GM12878 (cell line): ENCODE results near the gene S100A2. TPM values are rescaled to one million over a fixed set of nuclear protein-coding genes. Genes with fewer than 3 reads are reported as not detected.

Experiments
- BRCA1 ChIP-seq: IDR thresholded peaks from 2 replicates; pipeline ENCODE4 v1.6.1; 2011; ENCODE audit warnings: low read depth, low read length, improper control_type of control experiment
- CHD4 ChIP-seq: fragments of 200-600 bp; sonication (generic); IDR thresholded peaks from 2 replicates; pipeline ENCODE4 v1.6.1; 2016; ENCODE audit warnings: mild to moderate bottlenecking
- CTCF ChIP-seq, 3 experiments: IDR thresholded peaks in 2 of 3; conservative IDR thresholded peaks in 1 of 3; 2 replicates each; pipeline ENCODE4 v1.5.1; 2011; ENCODE audit warnings: low read depth in 3 of 3, low read length in 3 of 3, mild to moderate bottlenecking in 3 of 3, control low read depth in 2 of 3, moderate library complexity in 2 of 3, inconsistent platforms in 1 of 3, mixed read lengths in 1 of 3; ENCODE audit not compliant: control insufficient read depth in 2 of 3, insufficient read depth in 1 of 3; ENCODE audit errors: extremely low read depth in 1 of 3
- E4F1 ChIP-seq: fragments of 450-650 bp; IDR thresholded peaks from 2 replicates; pipeline ENCODE4 v1.6.1; 2018; ENCODE audit warnings: borderline replicate concordance, mild to moderate bottlenecking; ENCODE audit not compliant: partially characterized antibody
- HCFC1 ChIP-seq: fragments of 150-350 bp; IDR thresholded peaks from 2 replicates; pipeline ENCODE4 v1.6.1; 2014; ENCODE audit warnings: low read length
- HDGF ChIP-seq: fragments of 450-650 bp; IDR thresholded peaks from 2 replicates; pipeline ENCODE4 v1.6.1; 2016; ENCODE audit warnings: antibody characterized with exemption
- MAX ChIP-seq: IDR thresholded peaks from 2 replicates; pipeline ENCODE4 v1.6.1; 2012; ENCODE audit warnings: low read depth, low read length, improper control_type of control experiment
- STAT1 ChIP-seq: fragments of 450-650 bp; conservative IDR thresholded peaks from 2 replicates; pipeline ENCODE4 v1.6.1; 2014; ENCODE audit warnings: antibody characterized with exemption, mild to moderate bottlenecking
- SUPT20H ChIP-seq: IDR thresholded peaks from 2 replicates; pipeline ENCODE4 v1.6.1; 2011; ENCODE audit warnings: low read depth, mild to moderate bottlenecking, low read length, moderate library complexity, borderline replicate concordance; ENCODE audit not compliant: control insufficient read depth
- ZNF384 ChIP-seq: IDR thresholded peaks from 2 replicates; pipeline ENCODE4 v1.6.1; 2012; ENCODE audit warnings: low read depth, mild to moderate bottlenecking, low read length, improper control_type of control experiment, borderline replicate concordance
- polyA plus RNA-seq, 11 experiments: library from polyadenylated mRNA; depleted of rRNA in 4 of 11; unstranded in 6 of 11; stranded (reverse) in 5 of 11; fragments of >200 nt; fragmentation: Nextera tagmentation in 4 of 11; fragmentation: Illumina TruSeq in 1 of 11; extraction: Ambion mirVana in 4 of 11; extraction: Trizol in 1 of 11; gene quantifications; 1 replicate in 1 of 11; 2 replicates in 10 of 11; pipeline versions ENCODE4 v1.2.1 to v1.2.3, GENCODE V29; 2011 to 2016; ENCODE audit warnings: inconsistent platforms in 2 of 11, missing spikeins in 2 of 11, low read depth in 1 of 11
- total RNA-seq, 4 experiments: library from RNA; depleted of rRNA in 3 of 4; stranded (reverse); fragments of >200 nt in 3 of 4; fragmentation: Illumina TruSeq in 1 of 4; extraction: Trizol in 1 of 4; gene quantifications; 2 replicates each; pipeline versions ENCODE4 v1.2.1 to v1.2.3, GENCODE V29; 2013 to 2021

Gene S100A2
- total and polyA plus RNA-seq, 10 of the 15 experiments (the other 5 are each of a cell fraction or from before 2014, with no cell fraction given): 0.11 to 1.5 (median 0.59) TPM; not detected in 2

- TF ChIP-seq CTCF (IDR thresholded peaks at IDR 0.05 in 2 of 3, conservative IDR thresholded peaks at IDR 0.05 in 1 of 3; ENCODE audit: control insufficient read depth in 2 of 3, extremely low read depth in 1 of 3, insufficient read depth in 1 of 3, low read depth in 3 of 3, low read length in 3 of 3) (no peak), E4F1 (no peak), STAT1 (no peak), HCFC1 (no peak), CHD4 (no peak), BRCA1 (no peak), HDGF (peak; percentile 71; the same call in 1 of the 2 replicates), MAX (no peak), SUPT20H (no peak), ZNF384 (no peak)
Measured at GRCh38 chr1:153535242-153536011, 30.2 kb downstream of the S100A2 start, which contains the start of gene S100A6 (continued).
